IgD-negative memory B cell (primary cell): Measurements from ENCODE around the gene PROSER3. TPM values are rescaled to one million over a fixed set of nuclear protein-coding genes. Genes with fewer than 3 reads are reported as not detected.

Experiments used
- H3K27ac Mint-ChIP-seq, 3 donors: one replicate each; pipeline ENCODE4 v1.8.0; 2020 to 2022; ENCODE audit warnings: mild to moderate bottlenecking in 3 of 3, mixed read lengths in 3 of 3, moderate library complexity in 1 of 3
- H3K27me3 Mint-ChIP-seq: one replicate; pipeline ENCODE4 v1.8.0; 2021; ENCODE audit warnings: mixed read lengths
- H3K36me3 Mint-ChIP-seq: one replicate; pipeline ENCODE4 v1.8.0; 2020; ENCODE audit warnings: mild to moderate bottlenecking, mixed read lengths
- H3K4me1 Mint-ChIP-seq, 3 donors: one replicate each; pipeline ENCODE4 v1.8.0; 2020 to 2022; ENCODE audit warnings: mixed read lengths in 3 of 3, mild to moderate bottlenecking in 1 of 3
- H3K4me3 Mint-ChIP-seq, 4 donors: one replicate each; pipeline ENCODE4 v1.8.0; 2020 to 2022; ENCODE audit warnings: mild to moderate bottlenecking in 4 of 4, mixed read lengths in 4 of 4, moderate library complexity in 3 of 4
- H3K9me3 Mint-ChIP-seq, 3 donors: one replicate each; pipeline ENCODE4 v1.8.0; 2020 to 2021; ENCODE audit warnings: mixed read lengths in 3 of 3, mild to moderate bottlenecking in 1 of 3
- polyA plus RNA-seq: library from polyadenylated mRNA; unstranded; fragments of 300-500 nt; fragmentation: Illumina TruSeq; gene quantifications from one replicate; pipeline ENCODE4 v1.2.3, GENCODE V29; 2021

Gene PROSER3
- polyA plus RNA-seq, 1 donor from 2014 or later: 7.3 TPM

GRCh38 chr19:35751839-35752745 is 5.9 kb upstream of the PROSER3 start:
- no peak overlapping the region for H3K27ac Mint-ChIP-seq
- peaks cover 0 to 2% (median 0%) of the 10 kb centered on the region in 3 donors for H3K9me3 Mint-ChIP-seq
- H3K4me3 Mint-ChIP-seq: no peak overlapping the region
- H3K36me3 Mint-ChIP-seq: no peaks in the 10 kb centered on the region
- H3K27me3 Mint-ChIP-seq: peaks cover 10% of the 10 kb centered on the region
- peaks cover 7 to 21% (median 16%) of the 10 kb centered on the region in 3 donors for H3K4me1 Mint-ChIP-seq

- Mint-ChIP-seq H3K4me1 (peaks cover 9 to 20% (median 18%) of the 10 kb centered on the region in 3 donors), H3K9me3 (peaks cover 0 to 2% (median 0%) of the 10 kb centered on the region in 3 donors), H3K27ac (no peak overlapping the region), H3K36me3 (no peaks in the 10 kb centered on the region), H3K4me3 (peak overlapping the region in 1 of 4 donors; percentile 66), H3K27me3 (peaks cover 12% of the 10 kb centered on the region)
These were observed 5.1 kb upstream of the PROSER3 start for GRCh38 chr19:35752746-35753350.

- Mint-ChIP-seq H3K4me3 (peak overlapping the region in 1 of 4 donors; percentile 66), H3K9me3 (peaks cover 0 to 2% (median 0%) of the 10 kb centered on the region in 3 donors), H3K4me1 (peaks cover 6 to 14% (median 14%) of the 10 kb centered on the region in 3 donors), H3K27me3 (peaks cover 13% of the 10 kb centered on the region), H3K27ac (peak overlapping the region in 1 of 3 donors; percentile 21), H3K36me3 (no peaks in the 10 kb centered on the region)
These were observed 4.2 kb upstream of the PROSER3 start for GRCh38 chr19:35753634-35754369.

- H3K9me3 Mint-ChIP-seq: peaks cover 0 to 2% (median 0%) of the 10 kb centered on the region in 3 donors
- H3K4me3 Mint-ChIP-seq: peak overlapping the region in 3 of 4 donors; percentile 44 to 78 (median 66)
- H3K27ac Mint-ChIP-seq: no peak overlapping the region
- H3K27me3 Mint-ChIP-seq: peaks cover 13% of the 10 kb centered on the region
- no peaks in the 10 kb centered on the region for H3K36me3 Mint-ChIP-seq
- H3K4me1 Mint-ChIP-seq: peaks cover 6 to 12% (median 12%) of the 10 kb centered on the region in 3 donors
These were observed 3.4 kb upstream of the PROSER3 start for GRCh38 chr19:35754370-35755130.

DNA sequence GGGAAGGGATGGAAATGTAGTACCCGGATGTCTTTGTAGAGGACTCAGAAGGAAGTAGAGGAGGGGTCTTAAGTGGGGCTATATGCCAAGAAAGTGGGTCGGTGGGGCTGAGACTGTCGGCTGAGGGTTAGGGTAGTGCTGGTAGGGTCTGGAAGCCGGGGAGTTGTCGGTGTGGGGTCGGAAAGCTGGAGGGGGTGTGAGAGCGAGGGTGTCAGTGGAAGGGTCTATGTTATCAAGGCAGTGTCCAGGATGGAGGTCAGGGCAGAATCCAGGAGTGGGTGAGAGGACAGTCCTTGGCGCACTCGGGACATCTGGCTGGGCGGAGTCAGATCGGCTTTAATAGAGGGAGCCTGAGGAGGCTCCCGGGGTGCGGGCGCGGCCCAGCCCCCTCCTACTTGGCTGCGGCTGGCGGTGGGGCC is 2.8 kb upstream of the PROSER3 start:
- Mint-ChIP-seq H3K36me3 (no peaks in the 10 kb centered on the region), H3K27me3 (peaks cover 13% of the 10 kb centered on the region), H3K27ac (no peak overlapping the region), H3K4me3 (peak overlapping the region in 2 of 4 donors; percentile 6 to 78), H3K9me3 (peaks cover 0 to 2% (median 0%) of the 10 kb centered on the region in 3 donors), H3K4me1 (peaks cover 6 to 11% (median 10%) of the 10 kb centered on the region in 3 donors)

DNA sequence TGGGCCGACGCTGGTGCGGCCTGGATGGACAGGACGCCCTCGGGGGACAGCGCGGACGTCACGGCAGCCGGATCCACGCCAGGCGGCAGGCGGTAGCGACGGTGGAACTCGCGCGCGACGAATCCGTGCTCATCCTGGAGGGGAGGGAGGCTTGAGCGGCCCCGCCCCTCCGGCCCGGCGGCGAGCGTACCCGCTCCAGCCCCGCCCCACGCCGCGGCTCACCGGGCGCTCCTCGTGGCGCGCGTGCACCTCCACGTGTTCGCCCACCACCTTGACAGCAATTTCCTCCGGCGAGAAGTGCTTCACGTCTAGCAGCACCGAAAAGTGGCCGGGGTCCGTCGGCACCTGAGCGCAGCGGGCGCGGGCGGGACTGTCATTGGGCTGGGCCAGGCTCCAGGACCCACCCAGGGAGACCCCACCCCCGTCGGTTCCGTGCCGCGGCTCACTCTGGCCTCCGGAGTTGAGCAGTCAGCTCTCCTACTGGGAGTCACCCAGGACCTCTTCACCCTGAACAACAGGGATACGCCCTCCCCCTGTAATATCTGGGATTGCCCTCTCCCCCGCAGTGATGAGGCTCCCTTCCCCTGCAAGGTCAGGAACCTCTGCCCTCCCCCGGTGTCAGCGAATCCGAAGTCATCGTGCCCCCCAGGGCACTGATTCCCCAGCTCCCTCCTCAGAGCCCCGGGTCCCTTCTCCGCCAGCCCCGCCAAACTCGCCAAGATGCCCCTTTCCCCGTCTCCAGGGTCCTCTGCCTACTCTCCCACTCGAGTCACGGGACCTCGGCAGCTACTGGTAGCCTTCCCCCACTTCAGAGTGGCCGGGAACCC is 2.2 kb upstream of the PROSER3 start:
- H3K27me3 Mint-ChIP-seq: peaks cover 13% of the 10 kb centered on the region
- H3K36me3 Mint-ChIP-seq: no peaks in the 10 kb centered on the region
- H3K9me3 Mint-ChIP-seq: peaks cover 0 to 2% (median 0%) of the 10 kb centered on the region in 3 donors
- H3K27ac Mint-ChIP-seq: peak overlapping the region in 2 of 3 donors; percentile 39 to 59
- peak overlapping the region; percentile 30 to 69 (median 55) for H3K4me3 Mint-ChIP-seq
- peaks cover 6 to 10% (median 9%) of the 10 kb centered on the region in 3 donors for H3K4me1 Mint-ChIP-seq

- Mint-ChIP-seq H3K27me3 (peaks cover 13% of the 10 kb centered on the region), H3K4me1 (peaks cover 6 to 10% (median 9%) of the 10 kb centered on the region in 3 donors), H3K4me3 (peak within 1 kb of the TSS; percentile 96 to 99 (median 97)), H3K36me3 (no peaks in the 10 kb centered on the region), H3K27ac (peak within 1 kb of the TSS; percentile 91 to 100 (median 96)), H3K9me3 (peaks cover 0 to 2% (median 0%) of the 10 kb centered on the region in 3 donors)
These were observed 1.4 kb upstream of the PROSER3 start, which contains the start of gene HSPB6 for GRCh38 chr19:35756377-35757230. TSS of gene HSPB6 (minus strand) at chr19:35757029. CDS start at chr19:35757008, 21 bp downstream.

- H3K36me3 Mint-ChIP-seq: no peaks in the 10 kb centered on the region
- peaks cover 0 to 2% (median 0%) of the 10 kb centered on the region in 3 donors for H3K9me3 Mint-ChIP-seq
- H3K27ac Mint-ChIP-seq: peak overlapping the region; percentile 91 to 100 (median 96)
- peaks cover 6 to 10% (median 9%) of the 10 kb centered on the region in 3 donors for H3K4me1 Mint-ChIP-seq
- peaks cover 13% of the 10 kb centered on the region for H3K27me3 Mint-ChIP-seq
- H3K4me3 Mint-ChIP-seq: peak overlapping the region; percentile 96 to 99 (median 97)
These were observed 686 bp upstream of the PROSER3 start for GRCh38 chr19:35757231-35757748.

GRCh38 chr19:35759697-35760096 is 1.7 kb downstream of the PROSER3 start:
- Mint-ChIP-seq H3K9me3 (peaks cover 0 to 2% (median 0%) of the 10 kb centered on the region in 3 donors), H3K27ac (no peak overlapping the region)

GRCh38 chr19:35760711-35761349 is 2.9 kb downstream of the PROSER3 start:
- peak overlapping the region in 1 of 4 donors; percentile 45 for H3K4me3 Mint-ChIP-seq
- H3K36me3 Mint-ChIP-seq: no peaks in the 10 kb centered on the region
- H3K9me3 Mint-ChIP-seq: peaks cover 0 to 2% (median 0%) of the 10 kb centered on the region in 3 donors
- no peak overlapping the region for H3K27ac Mint-ChIP-seq
- H3K4me1 Mint-ChIP-seq: peaks cover 6 to 9% (median 9%) of the 10 kb centered on the region in 3 donors
- peaks cover 9% of the 10 kb centered on the region for H3K27me3 Mint-ChIP-seq

More at GRCh38 chr19:35759697-35760096, 1.7 kb downstream of the PROSER3 start:
- peak overlapping the region in 1 of 4 donors; percentile 96 for H3K4me3 Mint-ChIP-seq
- H3K4me1 Mint-ChIP-seq: peaks cover 6 to 10% (median 9%) of the 10 kb centered on the region in 3 donors
- H3K27me3 Mint-ChIP-seq: peaks cover 12% of the 10 kb centered on the region
- H3K36me3 Mint-ChIP-seq: no peaks in the 10 kb centered on the region

GRCh38 chr19:35764432-35765315 is 6.7 kb downstream of the PROSER3 start:
- peaks cover 2% of the 10 kb centered on the region for H3K36me3 Mint-ChIP-seq
- H3K9me3 Mint-ChIP-seq: no peaks in the 10 kb centered on the region
- H3K27ac Mint-ChIP-seq: no peak overlapping the region
- H3K27me3 Mint-ChIP-seq: no peaks in the 10 kb centered on the region
- no peak overlapping the region for H3K4me3 Mint-ChIP-seq
- peaks cover 0 to under 1% (median 0%) of the 10 kb centered on the region in 3 donors for H3K4me1 Mint-ChIP-seq
